Ovary (tissue), 3 donors: Measurements from ENCODE around the gene SVIL.

Experiments used
- CTCF ChIP-seq, 3 donors: fragments of 450-650 bp in 2 of 3; fragments of 200-600 bp in 1 of 3; IDR thresholded peaks; one replicate each; pipeline versions ENCODE4 v1.5.1 to v1.8.0; 2016 to 2022; ENCODE audit warnings: antibody characterized with exemption in 3 of 3, mild to moderate bottlenecking in 1 of 3
- EP300 ChIP-seq: sonication (generic); formaldehyde crosslinking; IDR thresholded peaks from one replicate; pipeline ENCODE4 v1.6.1; 2017; ENCODE audit warnings: antibody characterized with exemption
- POLR2A ChIP-seq: fragments of 450-650 bp; IDR thresholded peaks from one replicate; pipeline ENCODE4 v1.6.1; 2017; ENCODE audit warnings: antibody characterized with exemption, mild to moderate bottlenecking, moderate library complexity
- donor health status: DM: no; HTN: no; CAD: no.

GRCh38 chr10:29443745-29444523, 190.8 kb downstream of the SVIL start:
- no peak for TF ChIP-seq CTCF (IDR thresholded peaks at IDR 0.05)
- TF ChIP-seq POLR2A = no peak
- no peak for TF ChIP-seq EP300
